SKM-1 (cell line): Measurements from ENCODE around the gene UCP2.

Experiments
- DNase-seq: peaks from one replicate; lab custom pipeline; 2025; ENCODE audit not compliant: unreplicated experiment; lab: John Stamatoyannopoulos, UW

UCP2 gene

DNA sequence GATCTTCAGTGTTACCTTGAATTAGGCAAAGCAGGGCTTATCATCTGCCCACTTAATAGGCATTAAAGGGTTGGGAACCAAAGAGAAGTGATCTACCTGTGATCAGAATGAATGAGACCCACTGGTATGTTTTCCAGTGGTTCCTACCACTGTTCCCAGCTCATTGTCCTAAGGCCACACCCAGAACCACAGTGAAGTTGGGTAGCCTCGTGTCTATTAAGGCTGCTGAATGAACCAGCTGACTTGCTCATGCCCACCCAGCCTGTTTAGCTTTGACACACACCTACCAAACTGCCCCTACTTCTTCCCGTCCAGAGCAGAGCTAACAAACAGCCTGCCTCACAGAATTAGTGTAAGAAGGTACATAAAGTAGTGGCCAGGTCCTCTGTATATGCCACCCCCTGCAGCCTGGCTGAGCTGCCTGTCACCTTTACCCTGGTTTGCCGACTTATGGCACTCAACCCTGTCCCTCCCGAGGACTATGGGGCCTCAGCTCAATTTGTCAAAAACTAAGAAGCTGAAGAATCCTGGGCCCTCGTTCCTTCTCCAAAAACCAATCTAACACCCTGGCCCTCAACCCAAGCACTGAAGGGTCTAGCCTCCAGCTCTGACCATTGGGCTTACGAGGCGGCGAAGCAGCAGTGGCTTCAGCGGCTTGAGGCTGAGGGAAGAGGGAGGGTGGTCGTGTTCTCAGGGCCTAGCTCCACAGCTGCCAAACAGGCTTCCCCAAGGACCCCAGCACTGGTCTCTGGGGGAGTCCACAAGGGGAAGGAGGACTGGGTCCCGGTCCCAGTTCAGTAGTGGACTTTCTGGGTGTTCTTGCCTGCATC is 9.8 kb downstream of the UCP2 start:
- DNase-seq = no peak

DNA sequence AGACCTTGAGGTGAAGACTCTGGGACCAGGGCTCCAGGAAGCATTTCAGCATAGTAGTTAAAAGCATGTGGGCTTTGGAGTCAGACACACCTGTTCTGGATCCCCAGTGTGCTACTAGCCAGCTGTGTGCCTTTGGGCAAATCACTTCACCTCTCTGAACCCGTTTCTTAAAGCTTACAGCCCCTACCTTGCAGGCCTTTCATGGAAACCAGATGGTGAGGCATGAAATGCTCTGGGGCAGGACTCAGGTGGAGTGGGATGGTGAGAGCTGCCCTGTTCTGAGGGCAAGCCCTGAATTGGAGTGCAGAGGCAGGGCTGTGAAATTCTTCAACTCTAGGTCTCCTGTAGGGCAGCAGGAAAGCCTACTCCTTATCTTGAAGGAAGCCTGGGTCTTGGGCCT is 10.5 kb downstream of the UCP2 start:
- no peak for DNase-seq

DNA sequence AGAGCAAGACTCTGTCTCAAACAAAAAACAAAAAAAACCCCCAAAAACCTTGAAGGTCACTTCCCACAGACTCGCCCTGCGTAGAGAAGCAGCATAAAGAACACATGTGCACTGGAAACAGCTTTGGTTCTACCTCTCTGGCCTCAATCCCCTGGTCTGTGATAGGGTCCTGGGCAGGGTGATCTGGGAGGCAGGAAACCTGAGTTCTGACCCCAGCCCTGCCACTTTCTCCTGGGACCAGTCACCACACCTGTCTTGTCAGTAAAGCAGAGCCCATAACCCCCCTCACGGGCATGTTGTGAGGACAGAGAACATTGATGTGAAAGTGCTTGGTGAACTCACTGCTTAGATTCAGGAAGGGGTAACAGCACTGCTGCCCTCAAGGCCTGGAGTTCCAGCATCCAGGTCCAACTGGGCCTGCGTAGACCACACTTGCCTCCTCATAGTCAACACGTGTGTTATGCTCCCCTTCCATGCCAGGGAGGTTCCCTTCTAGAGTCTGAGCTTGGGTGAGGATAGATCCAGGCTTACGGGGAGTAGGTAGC is 11.4 kb downstream of the UCP2 start:
- DNase-seq = no peak

DNA sequence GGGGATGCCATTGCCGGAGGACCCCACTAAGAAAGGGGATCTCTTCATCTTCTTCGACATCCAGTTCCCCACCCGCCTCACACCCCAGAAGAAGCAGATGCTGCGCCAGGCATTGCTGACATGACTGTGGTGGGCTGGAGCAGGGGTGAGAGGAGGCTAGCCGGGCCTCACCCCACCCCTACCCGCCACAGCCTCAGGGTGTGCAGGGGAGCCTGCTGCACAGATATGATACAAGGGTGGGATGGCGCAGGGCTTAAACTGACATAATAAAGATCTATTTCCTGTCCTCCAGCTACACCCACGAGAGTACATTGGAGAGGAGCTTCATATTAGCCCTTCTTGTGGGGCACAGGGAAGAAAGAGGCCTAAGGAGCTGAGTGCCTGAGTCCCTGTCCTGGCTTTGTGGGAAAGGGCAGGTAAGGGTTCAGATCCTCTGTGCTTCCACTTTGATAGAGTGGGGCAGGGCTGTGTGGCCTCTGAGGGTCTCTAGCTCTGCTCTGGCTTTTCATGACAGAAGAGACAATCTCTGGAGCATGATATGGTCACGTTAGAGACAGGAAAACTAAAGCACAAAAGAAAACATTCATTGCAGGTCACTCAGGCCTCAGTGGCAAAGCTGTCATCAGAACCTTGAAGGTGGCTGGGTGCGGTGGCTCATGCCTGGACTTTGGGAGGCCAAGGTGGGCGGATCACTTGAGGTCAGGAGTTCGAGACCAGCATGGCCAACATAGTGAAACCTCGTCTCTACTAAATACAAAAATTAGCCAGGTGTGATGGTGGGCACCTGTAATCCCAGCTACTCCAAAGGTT is 12.4 kb downstream of the UCP2 start:
- DNase-seq = no peak

DNA sequence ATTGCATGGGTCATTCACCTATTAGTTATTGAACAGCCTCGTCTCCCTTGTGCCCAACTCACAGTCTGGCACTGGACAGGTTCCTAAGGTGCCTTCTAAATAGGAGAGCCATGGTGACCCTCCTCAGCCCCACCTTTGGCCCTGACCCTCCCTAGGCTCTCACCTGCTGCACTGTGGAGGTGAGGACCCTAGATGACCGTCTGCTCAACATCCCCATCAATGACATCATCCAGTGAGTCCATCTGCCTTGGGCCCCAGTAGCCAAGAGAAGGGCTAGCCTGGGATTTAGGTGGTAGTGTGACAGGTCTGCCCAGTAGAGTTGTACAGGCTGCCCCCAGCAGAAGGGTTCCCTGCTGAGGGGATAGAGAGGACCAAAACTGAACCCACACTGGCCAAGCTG is 13.6 kb downstream of the UCP2 start:
- no peak for DNase-seq

DNA sequence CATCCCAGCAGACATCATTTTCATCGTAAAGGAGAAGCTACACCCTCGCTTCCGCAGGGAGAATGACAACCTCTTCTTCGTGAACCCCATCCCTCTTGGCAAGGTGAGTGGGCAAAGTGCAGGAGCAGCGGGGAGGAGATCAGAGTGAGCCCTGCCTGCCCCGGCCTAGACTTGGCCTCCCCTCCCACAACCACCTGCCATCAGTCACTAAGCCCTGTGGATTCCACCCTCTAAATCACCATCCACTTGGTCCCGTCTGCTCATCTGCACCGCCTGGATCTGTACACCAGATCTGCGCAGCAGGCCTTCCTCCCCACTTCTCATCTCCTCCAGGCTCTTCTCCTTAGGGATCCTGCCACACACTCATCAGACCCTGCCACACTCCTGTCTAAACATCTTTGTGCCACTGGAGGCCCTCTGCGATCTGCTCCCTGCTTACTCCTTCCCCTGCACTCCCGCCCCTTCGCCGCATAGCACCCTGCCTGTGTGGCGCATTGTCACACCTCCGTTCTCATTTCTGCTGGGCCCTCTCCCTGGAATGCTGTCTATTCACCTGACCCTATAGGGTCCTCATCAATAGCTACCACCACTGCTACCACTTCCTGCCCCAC is 14.2 kb downstream of the UCP2 start:
- DNase-seq = no peak

DNA sequence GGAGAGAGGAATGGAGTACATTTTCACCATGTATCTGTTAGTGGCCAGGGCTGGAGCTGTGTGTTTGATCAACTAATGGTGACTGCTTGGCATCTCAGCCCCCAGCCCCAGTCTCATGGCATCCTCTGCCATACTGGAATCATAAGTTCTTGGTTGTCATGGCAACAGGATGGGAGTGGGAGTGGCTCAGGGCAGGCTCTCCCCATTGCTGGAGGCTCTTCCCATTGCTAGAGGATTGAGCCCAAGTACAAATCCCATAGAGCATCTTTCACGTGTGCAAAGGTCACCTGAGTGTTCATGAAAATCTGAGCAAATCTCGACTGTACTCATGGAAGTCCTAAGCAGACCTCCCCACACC is 16.9 kb downstream of the UCP2 start:
- no peak for DNase-seq

DNA sequence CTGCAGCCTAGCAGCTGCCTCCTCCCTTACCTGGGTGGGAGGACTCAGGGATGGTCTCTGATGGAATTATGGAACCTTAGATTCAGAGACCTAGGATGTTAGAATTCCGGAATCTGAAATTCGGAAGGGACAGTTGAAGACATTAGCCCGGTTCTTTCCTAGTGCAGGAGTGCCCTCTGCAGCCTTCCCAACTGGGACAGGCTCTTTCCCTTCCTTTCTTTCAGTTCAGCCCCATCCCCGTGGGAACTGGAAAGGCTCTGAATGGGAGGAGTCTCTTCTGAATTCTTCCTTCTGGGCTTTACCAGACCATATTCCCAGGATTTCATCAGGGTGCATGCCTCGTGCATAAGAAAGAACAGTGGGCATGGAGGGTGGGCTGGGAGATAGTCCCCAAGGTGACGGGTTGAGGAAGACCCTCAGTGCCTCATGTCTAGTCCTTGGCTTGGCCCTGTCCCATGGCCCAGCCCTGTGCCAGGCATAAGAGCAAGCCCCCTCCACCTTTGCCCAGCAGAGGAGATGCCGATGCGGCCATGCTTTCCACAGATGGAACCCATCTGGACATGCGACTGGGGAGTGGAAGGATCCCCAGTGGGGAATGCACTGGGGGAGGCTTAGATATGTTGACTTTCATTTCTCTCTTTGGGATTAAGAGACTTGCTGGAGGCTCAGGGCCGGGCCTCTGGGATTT is 17.4 kb downstream of the UCP2 start:
- no peak for DNase-seq

DNA sequence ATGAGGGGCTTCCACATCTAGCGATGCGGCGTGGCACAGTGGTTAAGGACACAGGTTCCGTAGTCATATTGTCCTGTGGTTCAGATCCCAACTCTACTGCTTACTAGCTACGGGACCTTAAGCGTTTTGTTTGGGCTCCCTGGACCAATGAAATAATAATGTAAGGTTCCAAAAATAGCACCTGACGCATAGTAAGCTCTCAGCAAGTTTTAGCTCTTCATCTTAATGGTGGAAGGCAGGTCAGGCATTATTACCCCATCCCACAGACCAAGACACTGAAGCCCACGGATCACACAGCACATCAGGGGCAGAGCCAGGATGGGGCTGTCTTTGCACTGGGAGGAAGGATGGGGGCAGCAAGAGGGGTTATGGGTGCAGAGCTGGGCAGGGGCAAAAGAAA is 18.8 kb downstream of the UCP2 start:
- DNase-seq = no peak

DNA sequence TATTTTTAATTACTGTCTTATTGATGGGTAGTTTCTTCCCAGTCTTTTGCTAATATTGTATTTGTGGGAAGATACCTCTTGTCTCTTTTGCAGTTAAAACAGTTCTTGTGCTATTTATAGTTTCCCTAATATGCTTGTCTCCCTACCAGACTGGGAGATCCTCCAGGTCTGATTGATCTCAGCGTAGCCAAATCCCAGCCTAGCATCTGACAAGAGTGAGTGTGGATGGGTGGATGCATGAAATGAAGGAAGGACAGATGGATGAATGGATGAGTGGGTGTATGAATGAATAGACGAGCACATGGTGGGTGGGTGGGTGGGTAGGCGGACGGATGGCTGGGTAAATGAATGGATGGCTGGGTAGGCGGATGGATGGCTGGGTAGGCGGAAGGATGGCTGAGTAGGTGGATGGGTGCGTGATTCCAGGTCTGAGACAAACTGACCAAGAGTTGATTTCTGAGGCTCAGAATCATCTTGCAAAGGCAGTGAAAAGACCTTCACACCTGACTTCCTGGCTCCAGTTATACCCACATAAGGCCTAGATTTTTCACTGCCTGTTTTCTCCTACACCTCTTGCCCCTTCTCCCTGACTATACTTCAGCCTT is 20.4 kb downstream of the UCP2 start:
- no peak for DNase-seq

DNA sequence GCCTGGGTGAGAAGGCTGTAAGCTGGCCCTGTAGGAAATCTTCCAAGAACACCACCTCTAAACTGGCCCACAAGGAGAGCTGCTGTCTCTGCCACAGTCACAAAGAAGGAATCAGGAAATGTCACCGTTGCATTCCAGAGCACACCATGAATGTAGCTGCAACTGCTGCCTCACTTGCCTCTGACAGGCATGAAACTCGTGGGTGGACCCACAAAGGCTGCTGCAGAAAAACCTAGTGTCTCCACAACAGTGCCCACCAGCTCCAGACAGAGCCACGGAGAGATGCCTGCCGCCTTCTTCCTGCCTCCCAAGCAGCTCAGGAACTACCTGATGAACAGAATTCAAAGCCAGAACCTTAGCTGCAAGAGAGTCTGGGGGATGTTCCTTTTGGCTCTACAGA is 21.3 kb downstream of the UCP2 start:
- no peak for DNase-seq

DNA sequence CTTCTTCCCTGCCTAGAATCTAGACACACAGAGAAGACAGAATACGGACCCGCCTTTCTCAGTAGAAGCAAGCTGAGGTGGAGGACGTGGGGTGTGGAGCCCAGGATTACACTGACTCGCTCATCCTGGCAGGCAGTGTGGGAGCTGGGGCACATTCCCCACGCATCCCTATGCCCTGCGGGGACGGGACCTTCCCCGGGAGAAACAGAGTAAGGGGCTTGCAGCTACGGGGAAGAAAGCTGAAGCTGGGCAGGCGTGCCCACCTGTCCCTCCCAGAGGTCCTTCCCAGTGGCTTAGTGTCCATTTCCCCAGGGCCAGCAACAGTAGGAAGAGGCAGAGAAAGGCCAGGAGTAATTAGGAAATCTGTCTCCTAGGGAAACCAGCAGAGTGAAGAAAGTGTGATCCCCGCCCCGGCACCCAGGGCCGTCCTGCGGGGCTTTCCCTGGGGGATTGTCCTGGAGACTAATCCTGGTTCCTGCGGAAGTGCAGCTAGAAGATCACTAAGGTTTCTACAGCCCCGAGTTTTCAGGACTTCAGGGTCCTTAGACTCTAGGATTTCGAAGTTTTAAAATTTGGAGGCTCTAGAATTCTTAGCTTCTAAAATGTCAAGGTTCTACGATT is 24.0 kb downstream of the UCP2 start:
- no peak for DNase-seq

DNA sequence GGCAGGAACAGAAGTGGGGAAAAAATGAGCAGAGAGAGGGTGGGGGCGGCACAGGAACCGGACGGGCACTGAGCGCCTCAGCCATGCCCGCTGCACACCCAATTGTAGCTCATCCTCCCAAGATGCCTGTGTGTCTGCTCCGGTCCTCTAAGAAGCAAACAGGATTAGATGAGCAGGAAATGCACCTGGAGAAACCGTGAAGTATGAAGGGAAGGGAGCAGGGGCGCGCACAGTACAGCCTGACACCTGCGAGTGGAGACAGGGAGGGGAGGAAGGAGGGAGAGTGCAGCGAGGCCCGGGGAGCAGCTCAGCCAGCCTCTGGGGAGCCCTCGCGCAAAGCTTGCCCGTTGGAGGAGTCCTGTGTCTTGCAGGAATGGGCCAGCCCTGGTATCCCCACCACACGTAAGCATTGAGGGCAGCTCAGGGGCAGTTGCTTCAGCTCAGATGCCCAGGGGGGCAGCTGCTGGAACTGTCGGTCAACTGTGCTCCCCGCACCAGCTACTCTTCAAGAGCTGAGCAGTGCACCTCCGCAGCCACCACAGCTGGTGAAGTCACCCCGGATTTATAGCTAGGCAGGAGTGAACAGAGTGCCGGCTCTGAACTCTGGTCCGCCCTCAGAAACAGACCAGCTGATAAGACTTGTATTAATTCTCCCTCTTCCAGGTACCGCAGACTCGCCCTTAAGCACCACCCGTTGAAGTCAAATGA is 24.8 kb downstream of the UCP2 start:
- DNase-seq = no peak

DNA sequence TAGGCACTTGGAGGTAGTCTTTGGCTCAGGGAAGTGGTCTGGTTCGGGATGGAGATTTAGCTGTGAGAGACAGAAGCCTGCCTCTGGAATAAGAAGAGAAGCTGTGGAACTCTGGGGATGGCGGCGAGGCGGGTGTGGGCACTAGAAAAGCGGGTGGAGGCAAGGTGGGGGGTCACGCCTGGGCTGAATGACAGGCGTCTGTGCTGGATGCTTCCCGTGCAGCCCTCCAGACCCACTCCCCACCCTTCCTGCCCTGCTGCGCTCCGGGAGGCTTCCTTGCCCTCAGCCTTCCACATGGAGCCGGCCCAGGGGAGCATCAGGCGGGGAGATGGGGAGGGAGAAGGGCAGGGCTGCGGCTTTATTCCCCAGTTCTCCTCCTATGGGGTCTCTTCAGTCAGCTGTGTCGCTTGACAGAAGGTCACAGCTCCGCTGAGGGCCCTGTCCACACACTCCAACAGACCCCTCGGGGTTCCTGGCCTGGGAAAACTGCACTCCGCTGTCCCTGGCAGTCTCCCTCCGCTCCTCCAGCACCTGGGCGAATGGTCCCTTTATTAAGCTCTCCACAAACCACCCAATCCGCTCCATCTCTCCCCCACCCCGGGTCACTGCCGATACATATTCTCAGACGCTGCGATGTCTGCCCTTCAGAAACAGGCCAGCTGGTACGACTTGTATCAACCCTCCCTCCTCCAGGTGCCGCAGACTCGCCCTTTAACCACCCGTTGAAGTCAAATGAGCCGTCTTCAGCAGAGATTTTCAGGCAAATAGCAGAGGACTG is 25.6 kb downstream of the UCP2 start:
- no peak for DNase-seq

DNA sequence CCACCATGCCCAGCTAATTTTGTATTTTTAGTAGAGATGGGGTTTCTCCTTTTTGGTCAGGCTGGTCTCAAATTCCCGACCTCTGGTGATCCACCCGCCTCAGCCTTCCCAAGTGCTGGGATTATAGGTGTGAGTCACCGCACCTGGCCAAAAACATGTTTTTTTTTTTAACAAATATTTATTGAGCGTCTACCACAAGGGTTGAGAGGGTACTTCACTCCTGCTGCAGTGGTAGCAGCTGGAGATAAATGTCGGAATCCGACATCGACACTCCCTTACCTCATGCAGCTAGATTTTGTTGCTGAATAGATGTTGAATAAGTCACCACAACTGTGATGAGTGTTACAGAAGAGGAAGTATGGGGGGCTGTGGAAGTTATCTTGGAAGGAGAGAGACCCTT is 30.8 kb downstream of the UCP2 start:
- no peak for DNase-seq

DNA sequence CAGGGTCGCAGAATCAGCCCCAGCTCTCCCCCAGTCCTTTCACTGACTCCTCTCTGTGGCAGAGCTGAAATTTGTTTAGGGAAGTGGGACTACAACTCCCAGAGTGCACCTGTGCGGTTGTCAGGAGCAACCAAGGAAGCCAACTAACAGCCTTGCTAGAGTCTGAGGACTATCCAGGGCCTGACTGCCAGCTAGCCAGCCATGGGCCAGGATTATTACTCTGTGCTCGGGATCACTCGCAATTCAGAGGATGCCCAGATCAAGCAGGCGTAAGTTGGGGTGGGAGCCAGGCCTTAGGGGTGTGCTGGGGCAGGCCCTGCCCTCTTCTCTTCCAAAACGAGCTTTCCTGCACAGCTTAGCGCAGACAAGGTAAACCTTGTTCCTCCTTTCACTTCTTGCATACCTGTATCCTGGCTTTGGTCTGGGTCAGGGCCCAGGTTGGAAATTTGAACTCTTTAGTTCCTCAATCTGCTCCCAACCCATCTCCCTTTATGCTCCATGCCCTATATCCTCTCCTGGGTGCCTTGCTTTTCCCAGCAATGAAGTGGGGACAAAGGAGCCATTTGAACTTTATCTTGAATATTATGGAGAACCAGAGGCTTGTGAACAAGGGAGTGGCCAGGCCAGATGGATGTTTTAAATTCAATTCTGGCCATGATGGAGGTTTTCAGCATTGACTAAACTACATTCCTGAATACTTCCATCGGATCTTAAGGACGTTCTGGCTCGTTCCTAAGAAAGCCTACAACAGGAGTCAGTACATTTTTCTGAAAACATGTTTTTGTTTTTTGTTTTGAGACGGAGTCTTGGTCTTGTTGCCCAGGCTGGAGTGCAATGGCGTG is 31.6 kb downstream of the UCP2 start, which contains the start of gene DNAJB13:
DNAJB13 (plus strand) TSS at position 158 of the 842 bp plus-strand sequence; CDS start at position 202, 44 bp downstream.
- peak; percentile 48 for DNase-seq

DNA sequence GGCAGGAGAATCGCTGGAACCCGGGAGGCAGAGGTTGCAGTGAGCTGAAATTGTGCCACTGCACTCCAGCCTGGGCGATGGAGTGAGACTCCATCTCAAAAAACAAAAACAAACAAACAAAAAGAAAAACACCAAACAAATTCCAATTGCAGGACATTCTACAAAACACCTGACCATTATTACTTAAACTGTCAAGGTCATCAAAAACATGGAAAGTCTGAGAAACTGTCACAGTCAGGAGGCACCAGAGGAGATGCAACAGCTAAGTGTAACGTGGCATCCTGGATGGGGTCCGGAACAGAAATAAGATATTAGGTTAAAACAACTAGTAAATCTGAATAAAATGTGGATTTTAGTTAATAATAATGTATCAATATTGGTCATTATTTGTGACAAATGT is 32.7 kb downstream of the UCP2 start:
- no peak for DNase-seq

DNA sequence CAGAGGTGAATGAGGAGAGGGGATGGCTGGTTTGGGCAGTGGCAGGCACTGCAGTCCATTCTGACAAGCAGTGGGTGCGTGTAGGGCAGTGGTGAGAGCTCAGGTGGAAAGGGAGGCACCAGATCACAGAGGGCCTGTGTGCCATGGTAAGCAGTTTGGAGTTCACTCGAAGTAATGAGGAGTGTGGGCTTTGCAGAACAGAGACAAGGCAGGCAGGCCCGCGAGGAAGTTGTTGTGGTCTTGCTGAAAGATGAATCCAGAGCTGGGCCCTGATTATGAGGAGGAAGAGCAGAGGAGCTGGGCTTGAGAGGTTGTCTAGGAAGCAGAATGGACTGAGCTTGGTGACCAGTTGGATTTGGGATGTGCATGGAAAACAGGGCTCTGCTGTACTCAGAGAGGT is 33.4 kb downstream of the UCP2 start:
- no peak for DNase-seq
